ENCODE measurements around the gene MYBPHL. TPM values are rescaled to one million over a fixed set of nuclear protein-coding genes. Genes with fewer than 3 reads are reported as not detected.

Gene MYBPHL
- total and polyA plus RNA-seq, 5 donors from 2014 or later, result not detected

- Histone ChIP-seq H3K36me3 (ENCODE audit: control insufficient read depth, insufficient read depth, low read length) (no peaks in the 10 kb centered on the region), H3K4me3 (ENCODE audit: low read depth, low read length) (no peak overlapping the region), H3K27me3 (ENCODE audit: control insufficient read depth, insufficient read depth, low read length) (no peaks in the 10 kb centered on the region), H3K27ac (ENCODE audit: insufficient read depth, low read length, poor library complexity, severe bottlenecking) (no peak overlapping the region), H3K9me3 (ENCODE audit: control insufficient read depth in 2 of 2, low read length in 2 of 2) (no peaks in the 10 kb centered on the region), H3K4me1 (ENCODE audit: control insufficient read depth, insufficient read depth, low read length, poor library complexity, severe bottlenecking) (peaks cover 5% of the 10 kb centered on the region)
- peak in 1 of 2 donors; percentile 56 for ATAC-seq (ENCODE audit: low read depth in 2 of 2)
- no peaks in the 10 kb centered on the region for H3K9me3 Mint-ChIP-seq
- peaks cover 0 to 13% (median 7%) of the 10 kb centered on the region in 4 donors for H3K4me1 Mint-ChIP-seq
- no peaks in the 10 kb centered on the region for H3K27me3 Mint-ChIP-seq
- no peak overlapping the region for H3K4me3 Mint-ChIP-seq
- peak; percentile 39 to 75 (median 46) for DNase-seq
- no peak overlapping the region for H3K27ac Mint-ChIP-seq
- H3K36me3 Mint-ChIP-seq, result no peaks in the 10 kb centered on the region
These were observed 29.2 kb downstream of the MYBPHL start for GRCh38 chr1:109277434-109278204.

- DNase-seq, result no peak
- Mint-ChIP-seq H3K9me3 (no peaks in the 10 kb centered on the region), H3K36me3 (no peaks in the 10 kb centered on the region), H3K4me3 (no peak overlapping the region), H3K27me3 (no peaks in the 10 kb centered on the region), H3K27ac (no peak overlapping the region), H3K4me1 (peaks cover 0 to 6% (median 4%) of the 10 kb centered on the region in 4 donors)
- H3K9me3 ChIP-seq (ENCODE audit: control insufficient read depth in 2 of 2, low read length in 2 of 2), result no peaks in the 10 kb centered on the region
- no peak overlapping the region for H3K4me3 ChIP-seq (ENCODE audit: low read depth, low read length)
- no peaks in the 10 kb centered on the region for H3K27me3 ChIP-seq (ENCODE audit: control insufficient read depth, insufficient read depth, low read length)
- H3K27ac ChIP-seq (ENCODE audit: insufficient read depth, low read length, poor library complexity, severe bottlenecking), result no peak overlapping the region
- no peaks in the 10 kb centered on the region for H3K4me1 ChIP-seq (ENCODE audit: control insufficient read depth, insufficient read depth, low read length, poor library complexity, severe bottlenecking)
- no peak for ATAC-seq (ENCODE audit: low read depth in 2 of 2)
- no peaks in the 10 kb centered on the region for H3K36me3 ChIP-seq (ENCODE audit: control insufficient read depth, insufficient read depth, low read length)
These were observed 31.0 kb downstream of the MYBPHL start for GRCh38 chr1:109275706-109276345.

GRCh38 chr1:109274533-109275476 is 32.0 kb downstream of the MYBPHL start:
- Mint-ChIP-seq H3K4me3 (no peak overlapping the region), H3K27ac (peak overlapping the region in 1 of 3 donors; percentile 59), H3K4me1 (peaks cover 0 to 6% (median 4%) of the 10 kb centered on the region in 4 donors), H3K36me3 (no peaks in the 10 kb centered on the region), H3K9me3 (no peaks in the 10 kb centered on the region), H3K27me3 (no peaks in the 10 kb centered on the region)
- Histone ChIP-seq H3K27me3 (ENCODE audit: control insufficient read depth, insufficient read depth, low read length) (no peaks in the 10 kb centered on the region), H3K27ac (ENCODE audit: insufficient read depth, low read length, poor library complexity, severe bottlenecking) (no peak overlapping the region), H3K36me3 (ENCODE audit: control insufficient read depth, insufficient read depth, low read length) (no peaks in the 10 kb centered on the region), H3K4me1 (ENCODE audit: control insufficient read depth, insufficient read depth, low read length, poor library complexity, severe bottlenecking) (no peaks in the 10 kb centered on the region), H3K4me3 (ENCODE audit: low read depth, low read length) (no peak overlapping the region), H3K9me3 (ENCODE audit: control insufficient read depth in 2 of 2, low read length in 2 of 2) (no peaks in the 10 kb centered on the region)
- DNase-seq (no peak), ATAC-seq (ENCODE audit: low read depth in 2 of 2) (no peak)

GRCh38 chr1:109273570-109274288 is 33.1 kb downstream of the MYBPHL start:
- Mint-ChIP-seq H3K36me3 (no peaks in the 10 kb centered on the region), H3K4me3 (no peak overlapping the region), H3K4me1 (peaks cover 0 to 6% (median 4%) of the 10 kb centered on the region in 4 donors), H3K9me3 (no peaks in the 10 kb centered on the region), H3K27ac (no peak overlapping the region), H3K27me3 (no peaks in the 10 kb centered on the region)
- H3K36me3 ChIP-seq (ENCODE audit: control insufficient read depth, insufficient read depth, low read length), result no peaks in the 10 kb centered on the region
- DNase-seq, result no peak
- H3K4me1 ChIP-seq (ENCODE audit: control insufficient read depth, insufficient read depth, low read length, poor library complexity, severe bottlenecking), result no peaks in the 10 kb centered on the region
- no peaks in the 10 kb centered on the region for H3K9me3 ChIP-seq (ENCODE audit: control insufficient read depth in 2 of 2, low read length in 2 of 2)
- no peak overlapping the region for H3K27ac ChIP-seq (ENCODE audit: insufficient read depth, low read length, poor library complexity, severe bottlenecking)
- no peak for ATAC-seq (ENCODE audit: low read depth in 2 of 2)
- H3K4me3 ChIP-seq (ENCODE audit: low read depth, low read length), result no peak overlapping the region
- H3K27me3 ChIP-seq (ENCODE audit: control insufficient read depth, insufficient read depth, low read length), result no peaks in the 10 kb centered on the region

- Mint-ChIP-seq H3K4me3 (no peak overlapping the region), H3K36me3 (no peaks in the 10 kb centered on the region), H3K4me1 (peaks cover 0 to 6% (median 4%) of the 10 kb centered on the region in 4 donors), H3K9me3 (no peaks in the 10 kb centered on the region), H3K27ac (no peak overlapping the region), H3K27me3 (no peaks in the 10 kb centered on the region)
- H3K27ac ChIP-seq (ENCODE audit: insufficient read depth, low read length, poor library complexity, severe bottlenecking), result no peak overlapping the region
- no peaks in the 10 kb centered on the region for H3K9me3 ChIP-seq (ENCODE audit: control insufficient read depth in 2 of 2, low read length in 2 of 2)
- no peak overlapping the region for H3K4me3 ChIP-seq (ENCODE audit: low read depth, low read length)
- no peaks in the 10 kb centered on the region for H3K4me1 ChIP-seq (ENCODE audit: control insufficient read depth, insufficient read depth, low read length, poor library complexity, severe bottlenecking)
- no peaks in the 10 kb centered on the region for H3K36me3 ChIP-seq (ENCODE audit: control insufficient read depth, insufficient read depth, low read length)
- ATAC-seq (ENCODE audit: low read depth in 2 of 2) (no peak), DNase-seq (no peak)
- no peaks in the 10 kb centered on the region for H3K27me3 ChIP-seq (ENCODE audit: control insufficient read depth, insufficient read depth, low read length)
These were observed 33.8 kb downstream of the MYBPHL start for GRCh38 chr1:109272831-109273547.

- no peaks in the 10 kb centered on the region for H3K4me1 ChIP-seq (ENCODE audit: control insufficient read depth, insufficient read depth, low read length, poor library complexity, severe bottlenecking)
- Mint-ChIP-seq H3K27me3 (no peaks in the 10 kb centered on the region), H3K27ac (no peak overlapping the region), H3K9me3 (no peaks in the 10 kb centered on the region), H3K36me3 (no peaks in the 10 kb centered on the region), H3K4me1 (peaks cover 0 to 2% (median 2%) of the 10 kb centered on the region in 4 donors), H3K4me3 (no peak overlapping the region)
- no peaks in the 10 kb centered on the region for H3K36me3 ChIP-seq (ENCODE audit: control insufficient read depth, insufficient read depth, low read length)
- no peak overlapping the region for H3K27ac ChIP-seq (ENCODE audit: insufficient read depth, low read length, poor library complexity, severe bottlenecking)
- DNase-seq, result no peak
- no peaks in the 10 kb centered on the region for H3K9me3 ChIP-seq (ENCODE audit: control insufficient read depth in 2 of 2, low read length in 2 of 2)
- H3K4me3 ChIP-seq (ENCODE audit: low read depth, low read length), result no peak overlapping the region
- ATAC-seq (ENCODE audit: low read depth in 2 of 2), result no peak
- no peaks in the 10 kb centered on the region for H3K27me3 ChIP-seq (ENCODE audit: control insufficient read depth, insufficient read depth, low read length)
These were observed 34.6 kb downstream of the MYBPHL start for GRCh38 chr1:109272021-109272799.

All from CD4-positive, CD25-positive, alpha-beta regulatory T cell (primary cell).